A673 (cell line): ENCODE data around the gene ARV1. TPM values are rescaled to one million over a fixed set of nuclear protein-coding genes. Genes with fewer than 3 reads are reported as not detected.

Experiments
- Bru-seq: library from RNA; stranded (reverse); fragments of 400-500 nt; gene quantifications from one replicate; lab custom pipeline; 2021; lab: Mats Ljungman, UMichigan
- BruChase-seq, 2 experiments: library from RNA; stranded (reverse); fragments of 400-500 nt; gene quantifications; one replicate each; lab custom pipeline; 2021; lab: Mats Ljungman, UMichigan
- BruUV-seq: library from RNA; stranded (reverse); fragments of 400-500 nt; replicated peaks from 2 replicates; lab custom pipeline; 2021; lab: Mats Ljungman, UMichigan
- CTCF ChIA-PET: fragments of 300-600 bp; sonication (Branson Sonifier 250); formaldehyde crosslinking; loops from one replicate; lab custom pipeline; 2022; ENCODE audit warnings: antibody characterized with exemption; lab: Charles Lee
- POLR2A ChIA-PET: fragments of 300-600 bp; sonication (Branson Sonifier 250); formaldehyde crosslinking; loops from one replicate; lab custom pipeline; 2022; ENCODE audit warnings: antibody characterized with exemption; ENCODE audit not compliant: low non-redundant PET; lab: Charles Lee
- DNase-seq: peaks from one replicate; pipeline ENCODE4 v3.0.0-alpha.2; 2015; ENCODE audit warnings: low spot score
- H3K27ac ChIP-seq: fragments of 200-600 bp; sonication (generic); 2 replicates; pipeline ENCODE4 v1.5.1; 2016; ENCODE audit warnings: mixed run types, low read depth, mild to moderate bottlenecking, mixed read lengths, antibody characterized with exemption, low read length; ENCODE audit not compliant: poor library complexity, severe bottlenecking
- H3K27me3 ChIP-seq: fragments of 200-600 bp; sonication (generic); replicated peaks from 2 replicates; pipeline ENCODE4 v1.6.1; 2017; ENCODE audit warnings: mixed run types, low read depth, mild to moderate bottlenecking, mixed read lengths, antibody characterized with exemption, low read length; ENCODE audit not compliant: insufficient read depth, poor library complexity
- H3K36me3 ChIP-seq: fragments of 200-600 bp; sonication (generic); 2 replicates; pipeline ENCODE4 v1.6.1; 2016; ENCODE audit warnings: mixed run types, mild to moderate bottlenecking, mixed read lengths, antibody characterized with exemption, low read length; ENCODE audit not compliant: insufficient read depth, poor library complexity, severe bottlenecking
- H3K4me1 ChIP-seq: fragments of 200-600 bp; sonication (generic); 2 replicates; pipeline ENCODE4 v1.6.1; 2017; ENCODE audit warnings: mixed run types, mild to moderate bottlenecking, mixed read lengths, antibody characterized with exemption, low read length; ENCODE audit not compliant: insufficient read depth, poor library complexity, severe bottlenecking
- H3K4me3 ChIP-seq: fragments of 200-600 bp; sonication (generic); 2 replicates; pipeline ENCODE4 v1.5.1; 2016; ENCODE audit warnings: low read depth, mixed run types, mild to moderate bottlenecking, mixed read lengths, low read length; ENCODE audit not compliant: poor library complexity, severe bottlenecking
- H3K9me3 ChIP-seq: fragments of 200-600 bp; sonication (generic); 2 replicates; pipeline ENCODE4 v1.6.1; 2016; ENCODE audit warnings: mixed run types, low read depth, mild to moderate bottlenecking, mixed read lengths, antibody characterized with exemption, low read length; ENCODE audit not compliant: poor library complexity, severe bottlenecking
- CTCF ChIP-seq: fragments of 300-800, 200-600 bp; sonication (generic); conservative IDR thresholded peaks from 2 replicates; pipeline ENCODE4 v1.5.1; 2017; ENCODE audit warnings: low read depth, mild to moderate bottlenecking, antibody characterized with exemption, low read length, moderate library complexity, mixed read lengths
- EZH2 ChIP-seq: fragments of 200-600 bp; sonication (generic); IDR thresholded peaks from 2 replicates; pipeline ENCODE4 v1.6.1; 2017; ENCODE audit warnings: borderline replicate concordance, low read depth, mild to moderate bottlenecking, mixed read lengths, antibody characterized with exemption, low read length; ENCODE audit not compliant: poor library complexity, severe bottlenecking
- intact Hi-C: fragments of 100-400 bp; cut with micrococcal nuclease; formaldehyde crosslinking; loops from one replicate; pipeline ENCODE4 v1.10.0; 2022; ENCODE audit not compliant: unreplicated experiment
- long read RNA-seq: library from polyadenylated mRNA; stranded (forward); transcript quantifications from one replicate; pipeline ENCODE4 v2.0.0, GENCODE V29; 2022
- total RNA-seq: library from RNA; stranded (reverse); gene quantifications from 2 replicates; pipeline ENCODE4 v1.2.3, GENCODE V29; 2021

ARV1 gene
- total RNA-seq = 27.1 and 27.3 TPM in 2 replicates
- Bru-seq, nascent RNA = percentile 83 among the genes with signal in this experiment
- percentile 81 among the genes with signal in this experiment for BruChase-seq, experiment 1, labeled RNA remaining after a 2-hour chase
- BruChase-seq, experiment 2, labeled RNA remaining after a 6-hour chase = percentile 79 among the genes with signal in this experiment
- long read RNA-seq, transcript ARV1-201 (6 exons, 1,335 nt) = major isoform, 50 of 69 reads
- long read RNA-seq, partial matches to known transcripts = 1 of 69 reads
- long read RNA-seq, other reads (novel, unspliced or antisense) = 16 of 69 reads

GRCh38 chr1:230978491-230979388 lies at the start of gene ARV1, which contains the start of gene TTC13:
ARV1 (plus strand) TSS chr1:230979094; CDS start chr1:230979106, 12 bp downstream.
TTC13 (minus strand) TSS chr1:230978861; CDS start chr1:230978830, 31 bp downstream.
- H3K27me3 ChIP-seq = no peaks in the 10 kb centered on the region
- intact Hi-C loops = no loop called here
- ChIA-PET CTCF (no interaction called here), POLR2A (no interaction called here)
- peaks cover 11% of the 10 kb centered on the region for H3K36me3 ChIP-seq
- DNase-seq = peak; percentile 99
- BruUV-seq = no TSS peak
- H3K9me3 ChIP-seq = no peaks in the 10 kb centered on the region
- peak within 1 kb of the TSS; percentile 32 for H3K27ac ChIP-seq
- no peak for TF ChIP-seq EZH2
- TF ChIP-seq CTCF = peak; percentile 32; the same call in 1 of the 2 replicates
- peak within 1 kb of the TSS; percentile 65 for H3K4me3 ChIP-seq
- H3K4me1 ChIP-seq = peaks cover 15% of the 10 kb centered on the region

GRCh38 chr1:230930986-230931385 lies 47.9 kb upstream of the ARV1 start:
- Histone ChIP-seq H3K9me3 (no peaks in the 10 kb centered on the region), H3K27ac (no peak overlapping the region), H3K4me1 (no peaks in the 10 kb centered on the region), H3K36me3 (peaks cover 9% of the 10 kb centered on the region), H3K27me3 (no peaks in the 10 kb centered on the region), H3K4me3 (no peak overlapping the region)
- CTCF ChIA-PET = no interaction called here
- TF ChIP-seq EZH2 (no peak), CTCF (no peak)
- no TSS peak for BruUV-seq
- DNase-seq = no peak
- POLR2A ChIA-PET = no interaction called here
- intact Hi-C loops = no loop called here

GRCh38 chr1:230935852-230936251 lies 43.0 kb upstream of the ARV1 start:
- Histone ChIP-seq H3K9me3 (no peaks in the 10 kb centered on the region), H3K27me3 (no peaks in the 10 kb centered on the region), H3K4me3 (no peak overlapping the region), H3K36me3 (no peaks in the 10 kb centered on the region), H3K27ac (no peak overlapping the region), H3K4me1 (no peaks in the 10 kb centered on the region)
- ChIA-PET CTCF (no interaction called here), POLR2A (no interaction called here)
- BruUV-seq = no TSS peak
- TF ChIP-seq CTCF (no peak), EZH2 (no peak)
- DNase-seq = no peak
- intact Hi-C loops = no loop called here
